ENCODE results near the gene PALS2. TPM values are rescaled to one million over a fixed set of nuclear protein-coding genes. Genes with fewer than 3 reads are reported as not detected.

The PALS2 gene
- 24.9 and 49.8 TPM in 2 replicates for total RNA-seq

DNA sequence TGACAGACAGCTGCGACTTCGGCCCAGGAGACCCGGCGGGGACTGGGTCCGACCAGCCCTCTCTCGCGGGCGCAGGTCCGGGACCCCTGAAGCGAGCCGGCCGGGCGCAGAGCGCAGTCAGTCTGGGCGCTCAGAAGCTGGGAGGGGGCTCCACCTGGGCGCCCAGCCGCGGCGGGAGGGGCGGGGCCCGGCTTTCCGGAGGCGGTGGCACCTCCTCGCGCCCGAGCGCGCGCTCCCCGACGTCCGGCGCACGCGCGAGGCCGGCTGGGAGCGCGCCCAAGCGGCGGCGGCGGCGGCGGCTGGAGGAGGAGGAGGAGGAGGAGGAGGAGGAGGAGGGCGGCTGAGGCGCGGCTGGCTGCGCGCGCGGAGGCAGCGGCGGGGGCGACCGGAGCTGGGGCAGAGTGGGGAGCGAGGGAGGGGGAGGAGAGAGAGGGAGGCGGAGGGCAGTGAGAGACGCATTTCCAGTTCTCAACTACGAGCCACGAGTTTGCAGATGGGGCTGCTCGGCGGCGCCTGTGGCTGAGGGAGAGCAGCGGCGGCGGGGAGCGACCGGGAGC, at the start of gene PALS2:
Gene PALS2, plus strand, starts transcription at position 456 of the 557 bp plus-strand sequence. CDS start 50,216 bp downstream, outside the sequence.

Other genes with a start within 250 kb of the PALS2 start
- 48.9 and 91.6 TPM in 2 replicates for gene GSDME, start 184.0 kb downstream of the PALS2 start, total RNA-seq